ENCODE measurements around the gene IQCE.

IQCE gene

DNA sequence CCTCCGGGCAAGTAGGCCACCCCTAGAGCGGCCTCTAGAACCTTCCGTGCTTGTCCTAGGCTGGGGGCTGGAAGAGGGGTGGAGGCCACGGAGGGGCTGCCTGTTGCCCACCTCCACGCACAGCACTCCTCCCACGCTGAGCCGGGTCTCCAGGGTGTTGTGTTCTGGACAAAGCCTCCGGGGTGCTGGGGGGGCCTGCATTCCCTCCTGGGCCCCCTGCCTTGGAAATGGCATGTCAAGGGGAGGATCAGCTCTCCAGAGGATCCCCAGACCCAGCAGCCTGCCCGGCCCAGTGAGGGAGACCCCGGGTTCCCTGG is 64.9 kb downstream of the IQCE start:
- H4K91ac ChIP-seq (ENCODE audit: low read length) = peak overlapping the region; percentile 71
- WGBS = 94% methylated on average over 9 of the region's 10 CpGs
- no peak overlapping the region for H3K27ac ChIP-seq (ENCODE audit: low read length, poor library complexity, severe bottlenecking)
- no peak overlapping the region for H3K4me2 ChIP-seq (ENCODE audit: low read length, poor library complexity, severe bottlenecking)
- no peaks in the 10 kb centered on the region for H3K27me3 ChIP-seq (ENCODE audit: control insufficient read depth in 1 of 2, insufficient read depth in 1 of 2, low read length in 2 of 2)
- H2AK5ac ChIP-seq (ENCODE audit: low read length, severe bottlenecking) = peak overlapping the region; percentile 85
- peak overlapping the region; percentile 32 for H2BK5ac ChIP-seq (ENCODE audit: low read depth, low read length, poor library complexity, severe bottlenecking)
- peak overlapping the region; percentile 13 to 73 for H3K18ac ChIP-seq (ENCODE audit: low read depth in 1 of 2, low read length in 2 of 2)
- H2BK15ac ChIP-seq (ENCODE audit: low read depth, poor library complexity, severe bottlenecking) = peak overlapping the region; percentile 92
- H2AFZ ChIP-seq (ENCODE audit: low read depth, low read length) = no peak overlapping the region
- peaks cover 4% of the 10 kb centered on the region for H3K79me1 ChIP-seq (replicated peaks; ENCODE audit: low read length, poor library complexity, severe bottlenecking)
- DNase-seq = no peak
- H3K14ac ChIP-seq (ENCODE audit: low read length in 2 of 2) = peak overlapping the region in 1 of 2 experiments; percentile 9
- no peaks in the 10 kb centered on the region for H3K9me3 ChIP-seq (ENCODE audit: control insufficient read depth, low read length)
- no peak overlapping the region for H3K4me3 ChIP-seq (ENCODE audit: insufficient read depth in 1 of 2, low read depth in 1 of 2, low read length in 2 of 2)
- H3K9ac ChIP-seq (ENCODE audit: low read length) = peak overlapping the region; percentile 7
- H3K4ac ChIP-seq (ENCODE audit: low read depth in 1 of 2, low read length in 2 of 2) = peak overlapping the region; percentile 50 to 85
- peak overlapping the region; percentile 43 for H4K8ac ChIP-seq (ENCODE audit: low read length)
- peaks cover 49% of the 10 kb centered on the region for H3K4me1 ChIP-seq (ENCODE audit: control insufficient read depth, insufficient read depth, low read depth, low read length)
- peak overlapping the region; percentile 27 to 72 for H2BK12ac ChIP-seq (ENCODE audit: low read length in 2 of 2)
- H3K23ac ChIP-seq (ENCODE audit: low read length in 2 of 2) = no peak overlapping the region
- no peaks in the 10 kb centered on the region for H3K36me3 ChIP-seq (ENCODE audit: control insufficient read depth in 1 of 2, insufficient read depth in 2 of 2, low read depth in 1 of 2, low read length in 2 of 2)
- peak overlapping the region; percentile 54 for H2BK120ac ChIP-seq (ENCODE audit: low read depth, low read length)

DNA sequence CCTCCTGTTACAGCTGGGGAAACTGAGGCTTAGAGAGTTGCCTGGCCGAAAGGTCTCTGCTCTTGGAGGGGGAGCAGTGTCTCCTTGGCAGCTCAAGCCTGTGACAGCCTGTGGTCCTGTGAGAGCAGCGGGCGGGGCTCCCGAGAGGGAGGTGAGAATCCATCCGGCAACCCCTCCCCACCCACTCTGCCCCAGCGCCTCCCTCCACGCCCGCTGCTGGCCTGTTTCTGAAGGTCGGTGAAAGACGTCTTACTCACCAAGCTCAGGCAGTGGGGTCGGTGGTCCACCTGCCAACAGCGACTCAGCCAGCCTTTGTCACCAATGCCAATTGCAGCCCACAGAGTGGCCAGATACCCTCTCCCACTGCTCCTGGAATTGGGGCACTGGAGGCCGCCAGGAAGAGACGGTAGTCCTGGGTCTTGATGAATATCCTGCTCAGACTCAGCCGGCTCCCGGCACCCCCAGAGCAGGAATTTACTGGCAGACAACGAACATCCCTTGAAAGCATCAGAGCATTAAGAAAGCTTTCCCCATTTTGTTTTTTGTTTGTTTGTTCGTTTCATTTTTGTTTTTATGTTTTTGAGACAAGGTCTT is 65.6 kb downstream of the IQCE start:
- Histone ChIP-seq H2BK12ac (ENCODE audit: low read length in 2 of 2) (peak overlapping the region; percentile 27 to 30), H3K18ac (ENCODE audit: low read depth in 1 of 2, low read length in 2 of 2) (peak overlapping the region in 1 of 2 experiments; percentile 35), H3K27me3 (ENCODE audit: control insufficient read depth in 1 of 2, insufficient read depth in 1 of 2, low read length in 2 of 2) (no peaks in the 10 kb centered on the region), H4K91ac (ENCODE audit: low read length) (peak overlapping the region; percentile 71), H3K4ac (ENCODE audit: low read depth in 1 of 2, low read length in 2 of 2) (peak overlapping the region in 1 of 2 experiments; percentile 85), H3K14ac (ENCODE audit: low read length in 2 of 2) (peak overlapping the region in 1 of 2 experiments; percentile 9), H3K9me3 (ENCODE audit: control insufficient read depth, low read length) (no peaks in the 10 kb centered on the region), H3K27ac (ENCODE audit: low read length, poor library complexity, severe bottlenecking) (no peak overlapping the region), H2AK5ac (ENCODE audit: low read length, severe bottlenecking) (peak overlapping the region; percentile 85), H3K36me3 (ENCODE audit: control insufficient read depth in 1 of 2, insufficient read depth in 2 of 2, low read depth in 1 of 2, low read length in 2 of 2) (no peaks in the 10 kb centered on the region), H3K4me3 (ENCODE audit: insufficient read depth in 1 of 2, low read depth in 1 of 2, low read length in 2 of 2) (peak overlapping the region in 1 of 2 experiments; percentile 9), H3K79me1 (replicated peaks; ENCODE audit: low read length, poor library complexity, severe bottlenecking) (peaks cover 4% of the 10 kb centered on the region), H4K8ac (ENCODE audit: low read length) (peak overlapping the region; percentile 43), H2BK120ac (ENCODE audit: low read depth, low read length) (no peak overlapping the region), H3K4me1 (ENCODE audit: control insufficient read depth, insufficient read depth, low read depth, low read length) (peaks cover 45% of the 10 kb centered on the region), H2BK5ac (ENCODE audit: low read depth, low read length, poor library complexity, severe bottlenecking) (no peak overlapping the region), H3K9ac (ENCODE audit: low read length) (peak overlapping the region; percentile 25), H3K23ac (ENCODE audit: low read length in 2 of 2) (no peak overlapping the region), H3K4me2 (ENCODE audit: low read length, poor library complexity, severe bottlenecking) (no peak overlapping the region), H2BK15ac (ENCODE audit: low read depth, poor library complexity, severe bottlenecking) (peak overlapping the region; percentile 92), H2AFZ (ENCODE audit: low read depth, low read length) (no peak overlapping the region)
- no peak for DNase-seq
- WGBS = 84% methylated on average over 18 of the region's 18 CpGs

DNA sequence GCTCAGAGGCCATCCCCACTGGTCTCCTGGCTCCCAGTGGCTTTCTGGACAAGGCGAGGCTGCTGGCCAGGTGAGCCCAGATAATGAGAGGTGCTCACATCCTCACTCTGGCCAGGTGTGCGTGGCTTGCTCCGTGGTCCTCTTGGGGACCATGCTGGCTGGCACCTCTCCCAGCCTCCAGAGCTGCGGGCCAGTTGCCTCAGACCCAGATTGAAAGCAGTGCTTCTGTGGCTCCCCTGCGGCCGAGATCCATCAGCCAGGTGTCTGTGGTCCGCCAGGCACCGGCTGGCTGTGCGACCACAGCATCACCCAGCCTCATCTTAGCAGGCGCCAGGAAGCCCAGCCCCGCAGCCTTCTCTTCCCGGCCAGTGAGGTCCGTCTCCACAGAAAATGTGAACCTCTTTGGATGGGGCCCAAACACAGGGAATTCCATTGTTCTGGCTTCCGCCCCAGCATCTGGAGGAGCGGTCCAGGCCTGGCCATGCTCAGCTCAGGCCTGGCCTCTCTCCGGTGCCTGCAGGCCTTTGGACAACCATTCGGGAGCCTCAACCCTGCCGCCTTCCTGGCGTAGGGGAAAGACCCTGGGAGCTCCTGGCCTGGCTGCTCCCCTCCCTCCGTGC is 67.8 kb downstream of the IQCE start:
- H3K14ac ChIP-seq (ENCODE audit: low read length in 2 of 2) = no peak overlapping the region
- H3K18ac ChIP-seq (ENCODE audit: low read depth in 1 of 2, low read length in 2 of 2) = no peak overlapping the region
- no peak overlapping the region for H3K27ac ChIP-seq (ENCODE audit: low read length, poor library complexity, severe bottlenecking)
- H2BK5ac ChIP-seq (ENCODE audit: low read depth, low read length, poor library complexity, severe bottlenecking) = no peak overlapping the region
- no peaks in the 10 kb centered on the region for H3K27me3 ChIP-seq (ENCODE audit: control insufficient read depth in 1 of 2, insufficient read depth in 1 of 2, low read length in 2 of 2)
- no peak overlapping the region for H2BK12ac ChIP-seq (ENCODE audit: low read length in 2 of 2)
- no peak overlapping the region for H4K91ac ChIP-seq (ENCODE audit: low read length)
- WGBS = 91% methylated on average over 19 of the region's 20 CpGs
- peak overlapping the region; percentile 46 for H2AK5ac ChIP-seq (ENCODE audit: low read length, severe bottlenecking)
- no peak overlapping the region for H2BK15ac ChIP-seq (ENCODE audit: low read depth, poor library complexity, severe bottlenecking)
- no peak overlapping the region for H3K4me2 ChIP-seq (ENCODE audit: low read length, poor library complexity, severe bottlenecking)
- no peaks in the 10 kb centered on the region for H3K9me3 ChIP-seq (ENCODE audit: control insufficient read depth, low read length)
- peaks cover 52% of the 10 kb centered on the region for H3K4me1 ChIP-seq (ENCODE audit: control insufficient read depth, insufficient read depth, low read depth, low read length)
- H3K79me1 ChIP-seq (replicated peaks; ENCODE audit: low read length, poor library complexity, severe bottlenecking) = peaks cover 4% of the 10 kb centered on the region
- no peak overlapping the region for H2BK120ac ChIP-seq (ENCODE audit: low read depth, low read length)
- H2AFZ ChIP-seq (ENCODE audit: low read depth, low read length) = no peak overlapping the region
- no peak for DNase-seq
- H3K36me3 ChIP-seq (ENCODE audit: control insufficient read depth in 1 of 2, insufficient read depth in 2 of 2, low read depth in 1 of 2, low read length in 2 of 2) = no peaks in the 10 kb centered on the region
- H4K8ac ChIP-seq (ENCODE audit: low read length) = no peak overlapping the region
- H3K23ac ChIP-seq (ENCODE audit: low read length in 2 of 2) = no peak overlapping the region
- peak overlapping the region; percentile 79 for H3K9ac ChIP-seq (ENCODE audit: low read length)
- H3K4ac ChIP-seq (ENCODE audit: low read depth in 1 of 2, low read length in 2 of 2) = no peak overlapping the region
- H3K4me3 ChIP-seq (ENCODE audit: insufficient read depth in 1 of 2, low read depth in 1 of 2, low read length in 2 of 2) = no peak overlapping the region

DNA sequence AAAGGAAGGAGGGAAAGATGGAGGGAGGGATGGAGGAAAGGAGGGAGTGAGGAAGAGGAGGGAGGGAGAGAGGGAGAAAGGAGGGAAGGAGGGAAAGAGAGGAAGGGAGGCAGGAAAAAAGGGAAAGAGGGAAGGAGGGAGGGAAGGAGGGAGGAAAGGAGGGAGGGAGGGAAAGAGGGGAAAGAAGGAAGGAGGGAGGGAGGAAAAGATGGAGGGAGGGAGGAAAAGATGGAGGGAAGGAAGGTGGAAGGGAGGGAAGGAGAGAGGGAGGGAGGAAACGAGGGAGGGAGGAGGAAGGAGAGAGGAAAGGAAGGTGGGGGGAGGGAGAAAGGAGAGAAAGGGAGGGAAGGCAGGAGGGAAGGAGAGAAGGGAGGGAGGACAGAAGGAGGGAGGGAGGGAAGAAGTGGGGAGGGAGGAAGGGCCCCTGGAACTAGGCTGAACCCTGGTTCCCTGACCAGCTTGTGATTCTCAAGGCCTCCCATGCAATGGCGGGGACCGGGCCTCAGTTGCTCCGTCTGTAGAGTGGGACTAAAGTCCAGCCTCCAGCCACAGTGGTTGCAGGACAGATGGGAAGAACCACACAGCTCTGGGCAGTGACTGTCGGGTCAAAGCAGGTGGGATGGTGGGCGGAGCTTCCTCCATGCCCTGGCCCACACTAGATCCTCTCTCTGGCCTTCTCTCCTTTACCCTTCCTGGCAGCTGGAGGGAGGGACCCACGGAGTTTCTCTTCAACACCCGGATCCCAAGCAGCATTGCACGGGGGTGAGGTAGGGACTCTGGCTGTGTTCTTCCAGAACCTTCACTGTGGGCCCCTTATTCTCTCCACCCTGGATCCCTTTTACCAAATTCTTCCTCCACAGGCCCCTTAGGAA is 68.7 kb downstream of the IQCE start:
- peaks cover 4% of the 10 kb centered on the region for H3K79me1 ChIP-seq (replicated peaks; ENCODE audit: low read length, poor library complexity, severe bottlenecking)
- no peak overlapping the region for H4K91ac ChIP-seq (ENCODE audit: low read length)
- H3K18ac ChIP-seq (ENCODE audit: low read depth in 1 of 2, low read length in 2 of 2) = peak overlapping the region; percentile 1 to 30
- no peak overlapping the region for H4K8ac ChIP-seq (ENCODE audit: low read length)
- H2BK15ac ChIP-seq (ENCODE audit: low read depth, poor library complexity, severe bottlenecking) = no peak overlapping the region
- peaks cover 43% of the 10 kb centered on the region for H3K4me1 ChIP-seq (ENCODE audit: control insufficient read depth, insufficient read depth, low read depth, low read length)
- no peak overlapping the region for H2AFZ ChIP-seq (ENCODE audit: low read depth, low read length)
- no peak overlapping the region for H2BK120ac ChIP-seq (ENCODE audit: low read depth, low read length)
- no peak overlapping the region for H3K23ac ChIP-seq (ENCODE audit: low read length in 2 of 2)
- H3K4me3 ChIP-seq (ENCODE audit: insufficient read depth in 1 of 2, low read depth in 1 of 2, low read length in 2 of 2) = no peak overlapping the region
- H3K9ac ChIP-seq (ENCODE audit: low read length) = peak overlapping the region; percentile 79
- no peaks in the 10 kb centered on the region for H3K9me3 ChIP-seq (ENCODE audit: control insufficient read depth, low read length)
- 72% methylated on average over 9 of the region's 9 CpGs for WGBS
- no peak overlapping the region for H3K14ac ChIP-seq (ENCODE audit: low read length in 2 of 2)
- no peak overlapping the region for H2AK5ac ChIP-seq (ENCODE audit: low read length, severe bottlenecking)
- H3K27me3 ChIP-seq (ENCODE audit: control insufficient read depth in 1 of 2, insufficient read depth in 1 of 2, low read length in 2 of 2) = no peaks in the 10 kb centered on the region
- H3K4me2 ChIP-seq (ENCODE audit: low read length, poor library complexity, severe bottlenecking) = no peak overlapping the region
- H3K4ac ChIP-seq (ENCODE audit: low read depth in 1 of 2, low read length in 2 of 2) = no peak overlapping the region
- peak overlapping the region in 1 of 2 experiments; percentile 45 for H2BK12ac ChIP-seq (ENCODE audit: low read length in 2 of 2)
- no peak overlapping the region for H2BK5ac ChIP-seq (ENCODE audit: low read depth, low read length, poor library complexity, severe bottlenecking)
- no peak for DNase-seq
- H3K27ac ChIP-seq (ENCODE audit: low read length, poor library complexity, severe bottlenecking) = no peak overlapping the region
- no peaks in the 10 kb centered on the region for H3K36me3 ChIP-seq (ENCODE audit: control insufficient read depth in 1 of 2, insufficient read depth in 2 of 2, low read depth in 1 of 2, low read length in 2 of 2)
